WERI-Rb-1 (cell line): ENCODE data around the gene TNFRSF11A.

Experiments used
- DNase-seq: peaks from one replicate; pipeline ENCODE4 v3.0.0-alpha.2; 2020
- H3K27ac ChIP-seq: fragments of 250-450 bp; sonication (Bioruptor Pico); 2 replicates; pipeline ENCODE4 v1.5.1; 2020; ENCODE audit warnings: mild to moderate bottlenecking, moderate library complexity
- H3K27me3 ChIP-seq: fragments of 250-450 bp; sonication (Bioruptor Pico); 2 replicates; pipeline ENCODE4 v1.5.1; 2021; ENCODE audit warnings: mild to moderate bottlenecking, low read depth, moderate library complexity; ENCODE audit not compliant: insufficient read depth, severe bottlenecking
- H3K36me3 ChIP-seq: fragments of 250-450 bp; sonication (Bioruptor Pico); 2 replicates; pipeline ENCODE4 v1.5.1; 2020; ENCODE audit warnings: mild to moderate bottlenecking, moderate library complexity
- H3K4me3 ChIP-seq: 2 replicates; pipeline ENCODE4 v1.5.1; 2011; ENCODE audit warnings: low read depth, mild to moderate bottlenecking, control low read depth, low read length
- H3K9me3 ChIP-seq: fragments of 250-450 bp; sonication (Bioruptor Pico); 2 replicates; pipeline ENCODE4 v1.5.1; 2021; ENCODE audit warnings: mild to moderate bottlenecking, moderate library complexity; ENCODE audit not compliant: severe bottlenecking
- CTCF ChIP-seq: IDR thresholded peaks from 2 replicates; pipeline ENCODE4 v1.5.1; 2011; ENCODE audit warnings: low read depth, mild to moderate bottlenecking, control low read depth, inconsistent platforms, low read length

TNFRSF11A gene

GRCh38 chr18:62387257-62387656 is 62.1 kb downstream of the TNFRSF11A start:
- H3K4me3 ChIP-seq, result no peak overlapping the region
- H3K9me3 ChIP-seq, result peaks cover 2% of the 10 kb centered on the region
- no peaks in the 10 kb centered on the region for H3K36me3 ChIP-seq
- no peak for DNase-seq
- H3K27me3 ChIP-seq, result no peaks in the 10 kb centered on the region
- H3K27ac ChIP-seq, result no peak overlapping the region
- TF ChIP-seq CTCF, result no peak

- Histone ChIP-seq H3K36me3 (no peaks in the 10 kb centered on the region), H3K4me3 (no peak overlapping the region), H3K27ac (no peak overlapping the region), H3K9me3 (peaks cover 2% of the 10 kb centered on the region), H3K27me3 (no peaks in the 10 kb centered on the region)
- TF ChIP-seq CTCF, result no peak
- no peak for DNase-seq
Measured at GRCh38 chr18:62388855-62389760, 64.0 kb downstream of the TNFRSF11A start.

- H3K9me3 ChIP-seq, result peaks cover 2% of the 10 kb centered on the region
- no peak for TF ChIP-seq CTCF
Measured at GRCh38 chr18:62389761-62390481, 64.8 kb downstream of the TNFRSF11A start.

GRCh38 chr18:62394006-62394763 is 69.1 kb downstream of the TNFRSF11A start:
- no peak for DNase-seq
- H3K27ac ChIP-seq, result no peak overlapping the region
- peaks cover 2% of the 10 kb centered on the region for H3K9me3 ChIP-seq
- no peak for TF ChIP-seq CTCF
- no peaks in the 10 kb centered on the region for H3K27me3 ChIP-seq
- H3K4me3 ChIP-seq, result no peak overlapping the region
- no peaks in the 10 kb centered on the region for H3K36me3 ChIP-seq

More at GRCh38 chr18:62389761-62390481, 64.8 kb downstream of the TNFRSF11A start:
- no peaks in the 10 kb centered on the region for H3K36me3 ChIP-seq
- H3K27me3 ChIP-seq, result no peaks in the 10 kb centered on the region
- no peak overlapping the region for H3K27ac ChIP-seq
- H3K4me3 ChIP-seq, result no peak overlapping the region
- no peak for DNase-seq

GRCh38 chr18:62396381-62396780 is 71.3 kb downstream of the TNFRSF11A start:
- Histone ChIP-seq H3K9me3 (peaks cover 2% of the 10 kb centered on the region), H3K4me3 (no peak overlapping the region), H3K36me3 (no peaks in the 10 kb centered on the region), H3K27ac (no peak overlapping the region), H3K27me3 (no peaks in the 10 kb centered on the region)
- TF ChIP-seq CTCF, result no peak
- no peak for DNase-seq
